ENCODE measurements around the gene DEPDC1B. TPM values are rescaled to one million over a fixed set of nuclear protein-coding genes. Genes with fewer than 3 reads are reported as not detected.

The DEPDC1B gene
- total and polyA plus RNA-seq, 2 experiments from 2014 or later: 1.8 to 15.7 TPM

DNA sequence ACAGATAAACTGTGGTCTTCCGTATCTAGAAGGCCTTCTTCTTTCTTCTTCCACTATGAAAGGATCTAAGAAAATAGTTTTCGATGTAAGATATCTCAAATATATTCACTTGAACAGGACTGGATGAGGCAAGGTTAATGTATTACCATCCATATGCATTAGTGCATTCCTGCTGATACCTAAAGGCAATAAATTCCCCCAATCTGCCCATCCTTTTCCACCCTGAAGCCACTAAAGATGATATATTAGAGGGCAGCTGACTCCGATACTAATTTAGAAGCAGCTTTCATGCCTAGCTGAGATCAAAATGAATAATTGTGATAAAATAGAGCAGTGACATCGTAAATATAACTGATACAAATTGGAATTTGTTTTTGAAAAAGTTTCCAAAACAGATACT is 63.3 kb downstream of the DEPDC1B start:
- H3K27me3 ChIP-seq: no peaks in the 10 kb centered on the region
- no peak overlapping the region for H3K4me3 ChIP-seq
- no peaks in the 10 kb centered on the region for H3K9me3 ChIP-seq (ENCODE audit: low read depth)
- no peaks in the 10 kb centered on the region for H3K4me1 ChIP-seq (ENCODE audit: low read depth)
- no peaks in the 10 kb centered on the region for H3K36me3 ChIP-seq
- TF ChIP-seq CTCF (IDR thresholded peaks at IDR 0.05; ENCODE audit: low read depth, low read length): no peak
- DNase-seq (ENCODE audit: low read depth in 1 of 2, low spot score in 1 of 2): no peak
- H3K27ac ChIP-seq: no peak overlapping the region

DNA sequence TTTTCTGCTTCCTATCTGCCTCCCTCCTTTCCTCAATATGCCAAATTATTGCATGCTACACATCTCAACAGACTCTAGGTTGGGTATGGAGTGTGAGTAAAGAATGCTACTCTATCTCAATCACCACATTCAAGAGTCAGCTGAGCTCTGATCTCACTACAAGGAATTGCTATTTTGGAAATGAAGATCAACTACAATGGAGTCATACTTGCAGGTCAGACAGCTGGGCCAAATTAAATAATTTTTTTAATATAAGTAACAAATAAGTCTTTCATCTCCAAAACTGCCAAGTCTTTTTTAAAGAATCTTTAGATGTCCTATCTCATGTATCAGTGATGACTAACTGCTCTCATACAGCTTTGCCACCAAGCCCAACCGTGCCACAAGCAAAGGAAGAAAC is 64.0 kb downstream of the DEPDC1B start:
- TF ChIP-seq CTCF (IDR thresholded peaks at IDR 0.05; ENCODE audit: low read depth, low read length): no peak
- no peak for DNase-seq (ENCODE audit: low read depth in 1 of 2, low spot score in 1 of 2)
- no peak overlapping the region for H3K4me3 ChIP-seq
- H3K27me3 ChIP-seq: no peaks in the 10 kb centered on the region
- H3K4me1 ChIP-seq (ENCODE audit: low read depth): no peaks in the 10 kb centered on the region
- no peaks in the 10 kb centered on the region for H3K9me3 ChIP-seq (ENCODE audit: low read depth)
- no peak overlapping the region for H3K27ac ChIP-seq
- H3K36me3 ChIP-seq: no peaks in the 10 kb centered on the region

GRCh38 chr5:60634051-60634450 is 65.9 kb downstream of the DEPDC1B start:
- DNase-seq (ENCODE audit: low read depth in 1 of 2, low spot score in 1 of 2): peak in 1 of 2 donors; percentile 61

GRCh38 chr5:60633341-60633740 is 66.6 kb downstream of the DEPDC1B start:
- H3K36me3 ChIP-seq: no peaks in the 10 kb centered on the region
- DNase-seq (ENCODE audit: low read depth in 1 of 2, low spot score in 1 of 2): peak in 1 of 2 donors; percentile 92
- H3K9me3 ChIP-seq (ENCODE audit: low read depth): no peaks in the 10 kb centered on the region
- H3K4me3 ChIP-seq: no peak overlapping the region
- H3K4me1 ChIP-seq (ENCODE audit: low read depth): no peaks in the 10 kb centered on the region
- no peaks in the 10 kb centered on the region for H3K27me3 ChIP-seq
- H3K27ac ChIP-seq: no peak overlapping the region
- TF ChIP-seq CTCF (IDR thresholded peaks at IDR 0.05; ENCODE audit: low read depth, low read length): no peak

More at GRCh38 chr5:60634051-60634450, 65.9 kb downstream of the DEPDC1B start:
- no peaks in the 10 kb centered on the region for H3K36me3 ChIP-seq
- no peak overlapping the region for H3K27ac ChIP-seq
- no peaks in the 10 kb centered on the region for H3K27me3 ChIP-seq
- no peak for TF ChIP-seq CTCF (IDR thresholded peaks at IDR 0.05; ENCODE audit: low read depth, low read length)
- H3K4me1 ChIP-seq (ENCODE audit: low read depth): no peaks in the 10 kb centered on the region
- no peak overlapping the region for H3K4me3 ChIP-seq
- H3K9me3 ChIP-seq (ENCODE audit: low read depth): no peaks in the 10 kb centered on the region

GRCh38 chr5:60632153-60632552 is 67.8 kb downstream of the DEPDC1B start:
- Histone ChIP-seq H3K36me3 (no peaks in the 10 kb centered on the region), H3K27ac (no peak overlapping the region), H3K4me1 (ENCODE audit: low read depth) (no peaks in the 10 kb centered on the region), H3K4me3 (no peak overlapping the region), H3K27me3 (no peaks in the 10 kb centered on the region), H3K9me3 (ENCODE audit: low read depth) (no peaks in the 10 kb centered on the region)
- TF ChIP-seq CTCF (IDR thresholded peaks at IDR 0.05; ENCODE audit: low read depth, low read length): no peak
- no peak for DNase-seq (ENCODE audit: low read depth in 1 of 2, low spot score in 1 of 2)

DNA sequence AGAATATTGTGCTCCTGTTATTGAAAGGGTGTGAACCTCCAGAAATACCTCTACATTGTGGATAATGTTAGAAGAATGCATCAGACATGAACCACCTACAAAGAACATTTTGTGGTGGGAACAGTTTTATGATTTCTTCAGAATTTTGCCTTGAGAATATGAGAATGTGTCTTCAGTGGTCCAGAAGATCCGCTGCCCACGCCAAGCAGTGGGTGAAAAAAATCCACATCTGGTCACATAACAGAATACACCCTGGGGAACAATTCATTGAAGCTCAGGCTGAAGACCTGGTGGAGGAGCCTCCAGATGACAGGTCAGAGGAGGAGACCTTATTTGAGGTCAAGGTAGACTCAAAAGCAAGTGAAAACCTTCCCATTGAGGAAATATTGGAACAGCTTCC is 69.1 kb downstream of the DEPDC1B start:
- DNase-seq (ENCODE audit: low read depth in 1 of 2, low spot score in 1 of 2): no peak
- no peak for TF ChIP-seq CTCF (IDR thresholded peaks at IDR 0.05; ENCODE audit: low read depth, low read length)
- H3K27ac ChIP-seq: no peak overlapping the region
- H3K4me1 ChIP-seq (ENCODE audit: low read depth): no peaks in the 10 kb centered on the region
- no peak overlapping the region for H3K4me3 ChIP-seq
- H3K9me3 ChIP-seq (ENCODE audit: low read depth): no peaks in the 10 kb centered on the region
- no peaks in the 10 kb centered on the region for H3K27me3 ChIP-seq
- no peaks in the 10 kb centered on the region for H3K36me3 ChIP-seq

Data from cardiac muscle cell (in vitro differentiated cells and primary cell).